Spleen (tissue), 11 donors: ENCODE data around the gene LYRM4. TPM values are rescaled to one million over a fixed set of nuclear protein-coding genes. Genes with fewer than 3 reads are reported as not detected.

Experiments
- DNase-seq: peaks from one replicate; pipeline ENCODE4 v3.0.0-alpha.2; 2020
- H3K27ac ChIP-seq, 8 donors: fragments of 200-600 bp; sonication (generic) in 7 of 8; 1 replicate in 4 of 8; 2 replicates in 4 of 8; pipeline versions ENCODE4 v1.5.0 to v1.8.0; 2016 to 2021; ENCODE audit warnings: inconsistent platforms in 4 of 8, mild to moderate bottlenecking in 4 of 8, moderate library complexity in 1 of 8
- H3K27me3 ChIP-seq, 7 donors: fragments of 200-600 bp; sonication (generic) in 6 of 7; replicated peaks in 1 of 7; 1 replicate in 4 of 7; 2 replicates in 3 of 7; pipeline versions ENCODE4 v1.5.0 to v1.8.0; 2016 to 2021; ENCODE audit warnings: inconsistent platforms in 3 of 7, mild to moderate bottlenecking in 1 of 7
- H3K36me3 ChIP-seq, 6 donors: fragments of 200-600 bp; sonication (generic) in 5 of 6; 1 replicate in 4 of 6; 2 replicates in 2 of 6; pipeline versions ENCODE4 v1.5.0 to v1.8.0; 2016 to 2021; ENCODE audit warnings: inconsistent platforms in 2 of 6
- H3K4me1 ChIP-seq, 6 donors: fragments of 200-600 bp; sonication (generic) in 5 of 6; 1 replicate in 3 of 6; 2 replicates in 3 of 6; pipeline versions ENCODE4 v1.5.0 to v1.8.0; 2016 to 2021; ENCODE audit warnings: inconsistent platforms in 3 of 6
- H3K4me3 ChIP-seq, 8 donors: fragments of 200-600 bp; sonication (generic) in 7 of 8; 1 replicate in 4 of 8; 2 replicates in 4 of 8; pipeline versions ENCODE4 v1.5.0 to v1.8.0; 2016 to 2021; ENCODE audit warnings: inconsistent platforms in 4 of 8, mild to moderate bottlenecking in 4 of 8, moderate library complexity in 2 of 8
- H3K9me3 ChIP-seq, 8 donors: fragments of 200-600 bp; sonication (generic) in 7 of 8; 1 replicate in 4 of 8; 2 replicates in 4 of 8; pipeline versions ENCODE4 v1.5.0 to v1.8.0; 2016 to 2021; ENCODE audit warnings: inconsistent platforms in 4 of 8
- CTCF ChIP-seq, 11 experiments: fragments of 200-600 bp in 7 of 11; fragments of 450-650 bp in 4 of 11; sonication (generic) in 4 of 11; IDR thresholded peaks in 8 of 11; conservative IDR thresholded peaks in 3 of 11; 1 replicate in 7 of 11; 2 replicates in 4 of 11; pipeline versions ENCODE4 v1.4.0 to v1.8.0; 2016 to 2021; ENCODE audit warnings: antibody characterized with exemption in 11 of 11, inconsistent platforms in 4 of 11, mild to moderate bottlenecking in 1 of 11
- POLR2A ChIP-seq, 3 donors: fragments of 450-650 bp; IDR thresholded peaks; one replicate each; pipeline ENCODE4 v1.5.1; 2017; ENCODE audit warnings: antibody characterized with exemption in 3 of 3, mild to moderate bottlenecking in 1 of 3
- POLR2AphosphoS5 ChIP-seq, 3 donors: sonication (generic); formaldehyde crosslinking; IDR thresholded peaks; one replicate each; pipeline ENCODE4 v1.5.1; 2017; ENCODE audit warnings: antibody characterized with exemption in 3 of 3
- WGBS, 5 donors: extraction: QIAGEN DNeasy Blood & Tissue Kit in 3 of 5; methylation state at CpG; one replicate each; pipeline versions ENCODE4 v1.1.5 to v1.1.7; 2013 to 2018; 5-methylcytosine and 5-hydroxymethylcytosine counted together
- intact Hi-C: fragments of 100-400 bp; cut with DNase I; formaldehyde crosslinking; loops from one replicate; pipeline ENCODE4 v1.15.0; 2023; ENCODE audit warnings: low total_unique reads
- polyA plus RNA-seq, 3 donors: library from polyadenylated mRNA; stranded (reverse); fragments of 200-250 nt; gene quantifications; one replicate each; pipeline ENCODE4 v1.2.1, GENCODE V29; 2013
- total RNA-seq, 7 donors: library from RNA; depleted of rRNA in 3 of 7; stranded (reverse); fragments of >200 nt in 3 of 7; fragmentation: NEBNext Ultra II Directional in 4 of 7; extraction: Animal tissue kit (Norgen Biotek cat#: 25700) in 4 of 7; gene quantifications; one replicate each; pipeline versions ENCODE4 v1.1.0 to v1.2.1, GENCODE V29; 2016 to 2021
- donor health status: healthy with polysubstance abuse.
- donor health status: DM: no; HTN: no; CAD: no; lungs with moderate emphysema.
- donor health status: DM: no; HTN: no; CAD: no.
- donor health status: Bipolar disorder and iron deficiency.
- donor health status: healthy.
- donor health status: DM: no; HTN: no; CAD: no.
- donor health status: DM: yes; HTN: yes; CAD: no.

Gene LYRM4
- total and polyA plus RNA-seq, 10 donors: 32.1 to 58.1 (median 38.7) TPM

GRCh38 chr6:5141046-5141445 lies 119.7 kb downstream of the LYRM4 start:
- Histone ChIP-seq H3K4me1 (peaks cover 0 to 38% (median 8%) of the 10 kb centered on the region in 6 donors), H3K36me3 (no peaks in the 10 kb centered on the region), H3K4me3 (peak overlapping the region in 2 of 8 donors; percentile 22 to 50), H3K27me3 (no peaks in the 10 kb centered on the region), H3K9me3 (no peaks in the 10 kb centered on the region), H3K27ac (peak overlapping the region in 2 of 8 donors; percentile 43 to 51)
- intact Hi-C loops: loop anchor here (5.0 kb wide), 1 partner anchor 256 kb away; no protein-coding TSS in a partner anchor
- DNase-seq: no peak
- 81 to 93% (median 89%) methylated on average over 3 of the region's 3 CpGs for WGBS, 5 donors
- TF ChIP-seq POLR2AphosphoS5 (IDR thresholded peaks at IDR 0.05): no peak
- TF ChIP-seq POLR2A (IDR thresholded peaks at IDR 0.05): no peak
- TF ChIP-seq CTCF (IDR thresholded peaks at IDR 0.05 in 8 of 11, conservative IDR thresholded peaks at IDR 0.05 in 3 of 11): no peak

- H3K36me3 ChIP-seq: no peaks in the 10 kb centered on the region
- H3K27me3 ChIP-seq: no peaks in the 10 kb centered on the region
- DNase-seq: no peak
- H3K27ac ChIP-seq: peak overlapping the region in 3 of 8 donors; percentile 43 to 51 (median 47)
- intact Hi-C loops: loop anchor here (5.0 kb wide), 1 partner anchor 257 kb away; no protein-coding TSS in a partner anchor
- TF ChIP-seq CTCF (IDR thresholded peaks at IDR 0.05 in 8 of 11, conservative IDR thresholded peaks at IDR 0.05 in 3 of 11) (no peak), POLR2AphosphoS5 (IDR thresholded peaks at IDR 0.05) (no peak), POLR2A (IDR thresholded peaks at IDR 0.05) (no peak)
- 73 to 83% (median 77%) methylated on average over 11 to 12 of the region's 12 CpGs for WGBS, 5 donors
- peak overlapping the region in 2 of 8 donors; percentile 22 to 50 for H3K4me3 ChIP-seq
- peaks cover 0 to 45% (median 13%) of the 10 kb centered on the region in 6 donors for H3K4me1 ChIP-seq
- no peaks in the 10 kb centered on the region for H3K9me3 ChIP-seq
These were observed 120.7 kb downstream of the LYRM4 start for GRCh38 chr6:5139828-5140771.

- Histone ChIP-seq H3K36me3 (no peaks in the 10 kb centered on the region), H3K27ac (peak overlapping the region in 1 of 8 donors; percentile 51), H3K9me3 (no peaks in the 10 kb centered on the region), H3K4me3 (no peak overlapping the region), H3K4me1 (peaks cover 0 to 46% (median 13%) of the 10 kb centered on the region in 6 donors), H3K27me3 (no peaks in the 10 kb centered on the region)
- intact Hi-C loops: no loop called here
- TF ChIP-seq POLR2A (IDR thresholded peaks at IDR 0.05) (no peak), CTCF (IDR thresholded peaks at IDR 0.05 in 8 of 11, conservative IDR thresholded peaks at IDR 0.05 in 3 of 11) (no peak), POLR2AphosphoS5 (IDR thresholded peaks at IDR 0.05) (no peak)
- WGBS, 5 donors: 82 to 89% (median 87%) methylated on average over 13 of the region's 13 CpGs
- DNase-seq: no peak
These were observed 121.5 kb downstream of the LYRM4 start for GRCh38 chr6:5138995-5139827.
